HG03095 (cell line): Measurements from ENCODE around the gene RPUSD2.
A peak's percentile ranks its signal among the peaks of the same experiment; 100 is the strongest.
"Not testable (repeated sequence)": the region's sequence is repeated elsewhere in the genome, so short reads cannot be mapped to it uniquely, and the experiment has no call there.

ENCODE experiments used
- ATAC-seq: cut with Tn5 transposase; IDR thresholded peaks from one replicate; pipeline ENCODE4 v1.9.1; 2021; ENCODE audit warnings: moderate library complexity; ENCODE audit not compliant: unreplicated experiment

Gene RPUSD2

GRCh38 chr15:40565333-40566238, 3.5 kb upstream of the RPUSD2 start:
- ATAC-seq = no peak

GRCh38 chr15:40567111-40567510, 2.0 kb upstream of the RPUSD2 start:
- ATAC-seq = no peak

GRCh38 chr15:40575113-40575512, 6.0 kb downstream of the RPUSD2 start:
- no peak for ATAC-seq

GRCh38 chr15:40576914-40577313, 7.8 kb downstream of the RPUSD2 start:
- ATAC-seq = not testable (repeated sequence)

- no peak for ATAC-seq
These were observed 9.8 kb downstream of the RPUSD2 start for GRCh38 chr15:40578892-40579291.

- not testable (repeated sequence) for ATAC-seq
These were observed 12.7 kb downstream of the RPUSD2 start for GRCh38 chr15:40581796-40582195.

- no peak for ATAC-seq
These were observed 13.7 kb downstream of the RPUSD2 start for GRCh38 chr15:40582726-40583246.

GRCh38 chr15:40584191-40584590, 15.1 kb downstream of the RPUSD2 start:
- ATAC-seq = no peak

GRCh38 chr15:40590667-40591050, 21.6 kb downstream of the RPUSD2 start:
- ATAC-seq = no peak

GRCh38 chr15:40591389-40591788, 22.3 kb downstream of the RPUSD2 start:
- no peak for ATAC-seq

GRCh38 chr15:40593165-40593564, 24.1 kb downstream of the RPUSD2 start:
- no peak for ATAC-seq

- peak; percentile 55 for ATAC-seq
These were observed 24.7 kb downstream of the RPUSD2 start, which contains the start of gene KNL1 for GRCh38 chr15:40593588-40594428. Gene KNL1, plus strand, starts transcription at chr15:40594249. Its CDS starts 8,683 bp downstream, at chr15:40602932.

GRCh38 chr15:40594429-40594836, 25.3 kb downstream of the RPUSD2 start:
- ATAC-seq = peak; percentile 53

GRCh38 chr15:40595219-40595618, 26.1 kb downstream of the RPUSD2 start:
- ATAC-seq = no peak

- no peak for ATAC-seq
These were observed 26.7 kb downstream of the RPUSD2 start for GRCh38 chr15:40595773-40596172.

- no peak for ATAC-seq
These were observed 27.9 kb downstream of the RPUSD2 start for GRCh38 chr15:40597024-40597423.

- ATAC-seq = no peak
These were observed 29.0 kb downstream of the RPUSD2 start for GRCh38 chr15:40598126-40598525.

GRCh38 chr15:40598672-40599071, 29.6 kb downstream of the RPUSD2 start:
- no peak for ATAC-seq

GRCh38 chr15:40600956-40601355, 31.9 kb downstream of the RPUSD2 start:
- no peak for ATAC-seq

GRCh38 chr15:40603935-40604334, 34.8 kb downstream of the RPUSD2 start:
- no peak for ATAC-seq

GRCh38 chr15:40613080-40613479, 44.0 kb downstream of the RPUSD2 start:
- no peak for ATAC-seq
